ENCODE measurements around the gene MROH2A.

Gene MROH2A

GRCh38 chr2:233835230-233836186, 57.4 kb downstream of the MROH2A start:
- DNase-seq (ENCODE audit: low read depth): no peak

DNA sequence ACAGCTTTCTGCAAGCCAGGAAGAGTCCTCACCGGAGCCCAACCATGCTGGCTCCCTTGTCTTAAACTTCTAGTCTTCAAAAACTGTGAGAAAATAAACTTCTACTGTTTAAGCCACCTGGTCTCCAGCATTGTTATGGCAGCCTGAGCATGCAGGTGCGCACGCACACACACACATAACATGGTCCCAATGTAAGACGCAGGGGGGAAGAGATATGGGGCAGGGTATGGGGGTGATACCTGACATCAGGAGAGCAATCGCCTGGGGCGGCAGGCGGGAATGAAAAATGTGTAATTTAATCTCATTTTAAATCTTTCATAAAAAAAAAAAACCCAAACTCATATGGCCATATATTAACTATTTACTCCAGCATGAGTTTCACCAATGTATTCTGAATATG, 58.2 kb downstream of the MROH2A start:
- no peak for DNase-seq (ENCODE audit: low read depth)

DNA sequence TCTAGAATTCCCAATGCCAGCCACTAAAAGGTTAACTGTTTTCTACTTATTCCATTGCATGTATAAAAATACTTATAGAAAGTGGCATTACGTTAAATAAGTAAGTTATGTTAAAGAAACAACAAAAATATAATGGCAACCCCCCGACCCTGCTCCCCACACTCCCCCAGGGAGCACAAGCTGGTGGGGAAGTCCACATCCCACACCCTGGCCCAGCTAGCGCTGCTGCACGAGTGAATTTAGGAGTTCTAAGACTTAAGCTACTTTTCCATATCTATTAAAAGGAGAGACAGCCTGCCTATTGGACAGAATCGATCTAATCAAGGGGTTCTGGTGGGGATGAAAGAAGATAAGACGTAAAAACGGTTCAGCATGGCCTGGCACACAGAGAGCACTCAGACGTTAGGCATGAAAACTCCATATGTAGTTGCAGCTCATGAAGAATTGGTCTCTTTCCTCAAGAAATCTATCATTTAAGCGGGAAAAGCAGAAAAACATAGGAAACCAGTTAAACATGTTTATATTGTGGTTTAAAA, 59.6 kb downstream of the MROH2A start:
- no peak for DNase-seq (ENCODE audit: low read depth)

- no peak for DNase-seq (ENCODE audit: low read depth)
Observed at GRCh38 chr2:233838251-233838650, 60.1 kb downstream of the MROH2A start.

DNA sequence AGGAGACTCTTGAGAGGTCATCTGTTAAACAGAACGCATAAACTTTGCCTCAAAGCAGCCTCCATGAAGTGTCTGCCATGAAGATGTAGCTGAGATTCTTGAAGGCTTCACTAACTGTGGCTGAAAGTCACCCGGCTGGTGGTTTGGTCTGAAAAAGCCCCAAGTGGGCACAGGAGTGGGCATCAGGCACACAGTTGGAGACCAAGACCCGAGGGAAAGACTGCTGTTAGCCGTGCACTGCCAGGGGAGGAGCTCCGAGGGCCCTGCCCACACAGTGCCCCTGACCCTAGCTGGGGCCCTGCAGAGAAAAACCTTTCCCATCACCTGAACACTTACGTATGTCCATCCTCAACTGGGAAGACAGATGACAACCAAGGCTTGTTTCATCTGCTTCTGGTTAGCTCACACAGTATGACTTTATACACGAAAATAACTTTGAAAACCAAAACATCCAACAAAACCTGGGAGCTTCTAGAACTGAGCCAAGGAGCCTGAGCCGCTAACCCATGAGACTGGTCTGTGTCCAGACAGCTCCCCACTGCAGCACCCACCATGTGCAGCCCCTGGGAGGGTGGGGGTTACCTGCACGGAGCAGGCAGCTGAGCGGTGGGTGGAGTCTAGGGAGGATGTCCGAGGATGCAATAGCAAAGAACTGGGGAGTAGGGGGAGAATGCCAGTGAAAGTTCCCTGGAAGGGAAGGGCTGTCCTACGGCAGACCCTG, 60.8 kb downstream of the MROH2A start:
- no peak for DNase-seq (ENCODE audit: low read depth)

DNA sequence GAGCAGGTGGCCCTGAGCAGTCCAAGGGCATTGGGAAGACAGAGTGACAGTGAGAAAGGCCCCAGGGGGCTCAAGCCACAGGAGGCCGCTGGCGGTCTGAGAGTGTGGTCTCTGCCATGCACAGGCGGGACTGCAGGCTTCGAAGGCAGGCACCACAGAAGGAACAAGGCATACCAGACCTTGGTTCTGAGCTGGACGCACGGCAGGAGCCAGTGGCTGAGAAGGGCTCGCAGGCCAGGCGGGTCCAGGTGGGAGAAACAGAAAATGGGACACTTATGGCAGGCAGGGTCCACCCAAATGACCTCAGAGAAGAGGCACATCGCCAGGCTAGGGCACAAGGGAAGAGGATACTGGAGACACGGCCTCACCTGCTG, 61.3 kb downstream of the MROH2A start:
- no peak for DNase-seq (ENCODE audit: low read depth)

DNA sequence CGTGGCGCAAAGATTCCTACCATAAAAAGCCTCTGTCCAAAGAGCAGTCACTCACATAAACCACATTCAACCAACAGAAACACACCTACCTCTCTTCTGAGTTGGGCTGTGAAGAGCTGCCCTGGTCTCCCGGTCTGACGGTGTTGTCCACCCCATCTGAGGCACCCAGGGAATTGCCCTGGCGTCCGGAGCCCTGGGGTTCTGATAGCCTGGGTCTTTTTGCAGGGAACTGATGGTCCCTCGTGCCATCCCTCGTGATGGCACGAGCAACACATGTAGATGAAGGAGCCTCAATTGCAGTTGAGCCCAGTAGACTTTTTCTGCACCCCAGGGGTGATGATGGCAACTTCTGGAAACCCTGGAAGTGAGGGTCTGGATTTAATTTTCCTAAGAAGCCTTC, 62.4 kb downstream of the MROH2A start:
- no peak for DNase-seq (ENCODE audit: low read depth)

DNA sequence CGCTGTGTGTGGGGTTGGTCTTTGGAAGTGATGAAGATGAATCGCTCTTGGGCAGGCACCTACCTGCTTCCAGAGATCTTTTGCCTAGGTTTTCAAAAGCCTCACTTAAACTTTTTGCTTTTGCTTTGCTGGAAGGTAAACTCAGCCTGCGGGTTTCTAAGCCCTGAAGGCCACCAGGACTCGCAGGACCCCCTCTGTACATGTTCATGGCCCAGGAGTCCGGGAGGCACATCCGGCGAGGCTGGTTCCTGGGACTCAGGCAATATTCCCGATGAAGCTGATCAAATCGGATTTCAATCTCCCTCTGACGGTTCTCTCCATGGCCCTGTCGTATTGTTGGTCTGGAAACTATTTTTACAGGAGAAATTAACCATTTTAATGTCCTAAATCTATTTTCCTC, 63.1 kb downstream of the MROH2A start:
- DNase-seq (ENCODE audit: low read depth): no peak

DNA sequence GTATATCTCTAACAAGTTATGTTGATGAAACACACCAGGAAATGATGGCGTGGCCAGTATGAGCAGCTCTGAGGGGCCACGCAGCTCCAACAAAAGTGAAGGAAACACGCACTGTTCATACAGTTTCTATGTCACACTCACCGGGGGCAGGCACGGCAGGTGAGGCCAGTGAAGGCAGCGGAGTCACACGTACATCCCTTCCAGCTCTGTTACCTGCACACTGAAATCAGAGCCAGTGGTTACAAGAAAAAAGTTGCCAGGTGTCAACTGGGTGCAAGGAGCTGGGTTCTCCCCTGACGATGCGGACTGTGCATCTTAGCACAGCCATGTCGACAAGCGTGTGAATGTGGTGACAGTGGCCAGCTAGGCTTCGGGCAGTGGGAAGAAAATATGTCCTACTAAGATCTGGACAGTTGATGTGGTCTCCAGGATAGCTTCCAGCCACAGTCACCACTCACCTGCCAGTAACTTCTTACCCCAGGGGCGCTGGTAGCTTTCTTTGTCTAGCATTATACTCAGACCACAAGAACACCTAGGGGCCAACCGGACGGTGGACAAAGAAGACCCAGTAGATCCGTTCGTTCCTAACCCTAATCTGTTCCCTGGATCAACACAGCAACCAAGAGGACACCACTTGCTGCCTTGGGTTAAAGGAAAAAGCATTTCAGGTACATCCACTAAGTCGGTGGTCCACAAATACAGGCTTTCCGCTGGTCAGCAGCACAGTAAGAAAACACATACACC, 66.1 kb downstream of the MROH2A start:
- no peak for DNase-seq (ENCODE audit: low read depth)

GRCh38 chr2:233844836-233845235, 66.7 kb downstream of the MROH2A start:
- no peak for DNase-seq (ENCODE audit: low read depth)

- DNase-seq (ENCODE audit: low read depth): no peak
Observed at GRCh38 chr2:233845301-233846060, 67.4 kb downstream of the MROH2A start.

DNA sequence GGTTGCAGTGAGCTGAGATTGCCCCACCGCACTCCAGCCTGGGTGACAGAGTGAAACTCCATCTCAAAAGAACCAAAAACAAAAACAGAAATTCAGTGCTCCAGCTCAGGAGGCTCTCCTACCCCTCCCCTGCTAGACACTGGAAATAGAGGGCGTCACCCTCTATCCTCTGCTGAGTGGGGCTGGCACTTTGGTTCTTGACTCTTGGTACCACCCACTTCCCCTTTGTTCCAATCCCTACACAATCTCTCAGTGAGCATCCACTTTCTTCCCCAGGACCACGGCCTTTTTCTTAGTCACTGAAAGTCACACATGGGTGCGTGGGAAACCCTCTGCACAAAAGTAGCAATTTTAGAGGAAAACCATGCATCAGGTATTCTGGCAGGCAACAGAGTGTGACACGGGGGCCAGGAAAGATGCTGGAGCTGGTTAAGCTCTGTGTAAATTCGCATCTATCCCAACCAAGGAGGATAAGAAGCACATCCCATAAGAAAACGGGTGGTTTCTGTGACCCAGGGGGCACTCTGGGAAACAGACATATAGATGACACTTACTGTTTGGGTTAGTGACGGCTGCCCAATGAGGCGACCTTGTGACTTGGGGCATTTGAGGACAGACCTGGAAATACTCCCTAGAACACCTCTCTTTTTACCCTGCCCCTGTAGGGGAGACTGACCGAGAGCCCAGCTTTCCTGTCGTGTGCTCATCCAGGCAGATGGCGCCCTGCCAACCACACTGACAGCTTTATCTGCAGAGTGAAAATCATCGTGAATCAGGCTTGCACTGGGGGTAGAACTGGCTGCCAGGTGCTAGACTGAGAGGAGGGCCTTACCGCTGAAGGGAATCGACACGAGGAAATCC, 68.5 kb downstream of the MROH2A start:
- no peak for DNase-seq (ENCODE audit: low read depth)

GRCh38 chr2:233847248-233847898, 69.2 kb downstream of the MROH2A start:
- DNase-seq (ENCODE audit: low read depth): no peak

- no peak for DNase-seq (ENCODE audit: low read depth)
Observed at GRCh38 chr2:233848276-233848675, 70.1 kb downstream of the MROH2A start.

GRCh38 chr2:233849607-233850271, 71.6 kb downstream of the MROH2A start:
- DNase-seq (ENCODE audit: low read depth): no peak

DNA sequence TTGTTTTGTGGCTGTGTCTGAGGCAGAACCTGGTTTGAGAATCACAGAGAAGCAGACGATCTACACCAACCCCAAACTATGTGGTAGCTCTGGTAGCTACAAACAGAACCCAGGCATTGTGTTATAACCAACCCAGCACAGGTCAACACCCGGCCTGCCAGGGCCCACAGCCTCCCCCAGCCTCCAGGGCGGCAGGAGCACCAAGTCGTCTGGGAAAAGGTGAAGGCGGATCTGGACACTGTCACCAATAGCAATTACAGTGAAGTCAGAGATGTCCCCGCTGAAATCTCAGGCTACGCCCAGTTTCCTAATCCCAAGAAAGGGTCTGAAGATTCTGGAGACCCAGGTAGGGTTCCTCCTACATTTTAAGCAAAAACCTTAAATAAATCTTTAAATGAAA, 72.6 kb downstream of the MROH2A start:
- no peak for DNase-seq (ENCODE audit: low read depth)

DNA sequence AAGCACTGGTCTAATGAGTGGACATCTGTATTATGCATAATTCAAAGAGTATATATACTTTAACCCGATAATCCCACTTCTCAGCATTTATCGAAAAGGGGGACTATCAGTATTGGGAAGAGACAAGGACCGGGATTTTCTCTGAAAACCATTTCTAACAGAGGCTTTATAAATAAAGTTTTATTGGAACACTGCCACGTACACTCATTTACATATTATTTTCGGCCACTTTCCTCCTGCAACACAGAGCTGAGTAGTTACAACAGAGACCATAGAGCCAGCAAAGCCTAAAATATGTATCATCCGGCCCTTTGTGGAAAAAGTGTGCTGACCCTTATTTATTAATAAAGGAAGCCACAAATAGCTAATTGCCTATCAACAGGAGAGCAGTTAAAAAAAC, 73.0 kb downstream of the MROH2A start:
- no peak for DNase-seq (ENCODE audit: low read depth)

GRCh38 chr2:233852056-233852455, 73.9 kb downstream of the MROH2A start:
- no peak for DNase-seq (ENCODE audit: low read depth)

DNA sequence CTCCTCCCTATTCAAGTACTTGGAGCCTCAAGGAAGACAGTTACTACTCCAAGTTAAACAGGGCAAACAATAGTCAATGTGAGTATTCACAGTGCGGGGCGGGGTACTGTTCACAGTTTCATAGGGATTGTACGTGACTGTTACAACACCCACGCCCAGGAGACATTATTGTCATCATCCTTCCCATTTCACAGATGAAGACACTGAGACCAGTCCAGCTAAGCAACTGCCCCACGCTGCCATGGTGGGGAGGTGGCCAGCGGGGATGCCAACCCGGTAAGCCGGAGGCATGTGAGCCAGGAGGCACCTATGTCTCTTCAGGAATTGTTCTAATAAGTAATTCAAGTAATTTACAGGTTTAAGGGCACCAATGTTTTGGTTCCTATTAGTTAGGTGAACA, 75.2 kb downstream of the MROH2A start:
- DNase-seq (ENCODE audit: low read depth): no peak

DNA sequence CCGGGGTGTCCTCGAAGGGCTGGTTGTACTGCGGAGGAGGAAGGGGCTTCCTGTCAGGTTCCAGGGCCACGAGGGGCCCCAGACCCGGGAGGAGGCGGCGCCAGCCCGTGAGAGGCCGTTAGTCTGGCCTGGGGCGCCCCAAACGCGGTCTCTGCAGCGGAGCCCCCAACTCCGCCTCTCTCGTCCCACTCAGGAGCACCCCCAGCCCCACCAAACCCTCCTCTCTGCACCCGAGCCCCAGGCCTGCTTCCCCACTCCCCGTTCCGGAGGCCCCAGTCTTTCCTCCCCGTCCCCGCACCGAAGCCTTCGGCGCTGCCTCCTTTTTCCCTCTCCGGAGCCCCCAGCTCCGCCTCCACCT, 75.7 kb downstream of the MROH2A start:
- no peak for DNase-seq (ENCODE audit: low read depth)
